AG09319 (cell line): ENCODE results near the gene PKLR.

Source experiments
- DNase-seq: peaks from one replicate; pipeline ENCODE4 v3.0.0-alpha.2; 2010; ENCODE audit warnings: low read depth; ENCODE audit errors: extremely low read depth
- TF ChIP-seq, protein P1 (sequence below): IDR thresholded peaks from 2 replicates; pipeline ENCODE4 v1.5.1; 2011; ENCODE audit warnings: low read depth, mild to moderate bottlenecking, inconsistent platforms, low read length, moderate library complexity

The PKLR gene

DNA sequence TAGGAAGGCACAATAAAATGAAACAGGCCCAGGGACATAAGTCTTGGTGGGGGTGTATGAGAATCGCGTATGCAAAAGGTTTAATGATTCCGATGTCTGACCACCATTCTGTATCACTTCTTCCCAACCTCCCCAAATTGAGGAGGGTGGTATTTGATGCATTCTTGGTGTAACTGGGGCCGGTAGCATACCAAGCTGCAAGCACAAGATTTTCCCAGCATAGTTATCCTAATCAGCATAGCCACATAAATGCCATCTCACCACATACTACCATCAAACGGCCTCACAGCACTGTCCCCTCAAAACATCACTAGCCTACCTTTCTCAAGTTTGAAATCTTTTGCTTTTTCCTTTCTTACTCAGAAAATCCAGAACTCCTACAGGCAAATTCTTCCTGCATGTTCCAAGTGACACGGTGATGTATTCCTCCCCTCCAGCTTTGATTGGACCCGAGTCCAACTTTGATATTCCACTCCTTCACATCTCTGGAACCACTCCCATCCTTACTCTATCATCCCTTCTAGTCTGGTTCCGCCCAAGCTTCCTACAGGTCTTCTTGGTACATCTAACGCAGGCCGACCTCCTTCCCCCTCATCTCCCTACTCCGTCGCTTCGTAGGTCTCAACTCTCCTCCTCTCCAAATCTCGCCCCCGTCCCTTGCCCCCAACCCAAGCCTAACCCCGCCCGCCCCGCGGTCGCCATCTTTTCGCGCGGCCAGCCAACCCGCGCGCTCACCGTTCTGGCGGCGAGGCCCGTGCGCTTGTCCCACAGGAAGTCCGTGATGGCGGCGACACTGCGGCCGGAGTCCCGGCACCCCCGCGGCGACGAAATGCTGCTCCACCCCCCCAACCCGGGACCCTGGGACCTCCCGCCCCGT, 28.5 kb downstream of the PKLR start:
- TF ChIP-seq, protein P1, sequence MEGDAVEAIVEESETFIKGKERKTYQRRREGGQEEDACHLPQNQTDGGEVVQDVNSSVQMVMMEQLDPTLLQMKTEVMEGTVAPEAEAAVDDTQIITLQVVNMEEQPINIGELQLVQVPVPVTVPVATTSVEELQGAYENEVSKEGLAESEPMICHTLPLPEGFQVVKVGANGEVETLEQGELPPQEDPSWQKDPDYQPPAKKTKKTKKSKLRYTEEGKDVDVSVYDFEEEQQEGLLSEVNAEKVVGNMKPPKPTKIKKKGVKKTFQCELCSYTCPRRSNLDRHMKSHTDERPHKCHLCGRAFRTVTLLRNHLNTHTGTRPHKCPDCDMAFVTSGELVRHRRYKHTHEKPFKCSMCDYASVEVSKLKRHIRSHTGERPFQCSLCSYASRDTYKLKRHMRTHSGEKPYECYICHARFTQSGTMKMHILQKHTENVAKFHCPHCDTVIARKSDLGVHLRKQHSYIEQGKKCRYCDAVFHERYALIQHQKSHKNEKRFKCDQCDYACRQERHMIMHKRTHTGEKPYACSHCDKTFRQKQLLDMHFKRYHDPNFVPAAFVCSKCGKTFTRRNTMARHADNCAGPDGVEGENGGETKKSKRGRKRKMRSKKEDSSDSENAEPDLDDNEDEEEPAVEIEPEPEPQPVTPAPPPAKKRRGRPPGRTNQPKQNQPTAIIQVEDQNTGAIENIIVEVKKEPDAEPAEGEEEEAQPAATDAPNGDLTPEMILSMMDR = no peak
- DNase-seq = no peak

DNA sequence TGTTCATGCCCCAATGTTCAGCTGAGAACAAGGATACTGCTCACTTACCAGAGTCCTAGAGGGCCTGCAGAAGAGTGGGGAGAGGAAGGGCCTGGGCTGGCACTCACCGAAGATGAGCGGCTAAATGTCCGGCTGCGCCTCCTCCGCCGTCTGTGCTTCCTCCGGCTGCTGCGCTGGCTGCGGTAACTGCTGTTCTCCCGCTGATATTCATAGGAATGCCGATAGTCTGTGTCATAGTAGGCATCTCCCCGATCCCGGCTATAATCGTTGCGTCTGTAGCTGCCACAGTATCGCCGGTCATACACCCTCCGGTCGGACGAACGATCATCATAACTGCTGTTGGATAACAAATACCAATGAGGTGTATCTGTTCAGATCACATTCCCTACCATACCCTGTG, 31.9 kb downstream of the PKLR start:
- DNase-seq = no peak
- TF ChIP-seq, protein P1 = no peak

GRCh38 chr1:155268630-155269029, 32.6 kb downstream of the PKLR start:
- DNase-seq = no peak
- TF ChIP-seq, protein P1 = no peak

GRCh38 chr1:155267373-155267772, 33.9 kb downstream of the PKLR start:
- no peak for DNase-seq
- TF ChIP-seq, protein P1 = no peak

DNA sequence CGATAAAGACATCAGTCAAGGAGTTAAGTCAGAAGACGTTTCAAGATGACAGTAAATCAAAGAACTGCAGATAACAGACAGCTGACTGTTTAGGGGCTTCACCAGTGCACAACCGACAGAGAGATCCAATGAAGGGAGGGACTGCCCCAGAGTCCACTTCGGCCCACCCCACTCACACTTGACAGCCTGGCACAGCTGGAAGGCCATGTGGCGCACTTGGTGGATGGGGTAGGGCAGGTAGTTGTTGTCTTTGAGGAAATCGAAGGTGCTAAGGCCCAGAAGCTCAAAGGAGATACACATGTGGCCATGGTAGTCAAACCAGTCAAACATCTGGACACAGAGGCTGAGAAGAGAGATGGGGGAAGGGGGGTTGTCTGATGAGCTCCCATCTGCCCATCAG, 34.7 kb downstream of the PKLR start:
- TF ChIP-seq, protein P1 = no peak

GRCh38 chr1:155263067-155263466, 38.2 kb downstream of the PKLR start:
- TF ChIP-seq, protein P1 = no peak

More for the DNA sequence above, 34.7 kb downstream of the PKLR start:
- DNase-seq = no peak

GRCh38 chr1:155261852-155262673, 39.2 kb downstream of the PKLR start, which contains the start of gene SCAMP3:
TSS of gene SCAMP3 (minus strand) at chr1:155262360. CDS start at chr1:155262151, 209 bp downstream.
- TF ChIP-seq, protein P1 = no peak

More at GRCh38 chr1:155263067-155263466, 38.2 kb downstream of the PKLR start:
- no peak for DNase-seq

More at GRCh38 chr1:155261852-155262673, 39.2 kb downstream of the PKLR start, which contains the start of gene SCAMP3:
- peak; percentile 94 for DNase-seq
